ENCODE results near the gene RAPH1.

The RAPH1 gene

GRCh38 chr2:203418271-203418670 is 116.8 kb downstream of the RAPH1 start:
- ChIA-PET POLR2A (no interaction called here), CTCF (interaction anchor here (1.2 kb wide), 1 partner anchor 395 kb away, joined by 3 read pairs; no protein-coding TSS in a partner anchor)
- TF ChIP-seq, protein P1, sequence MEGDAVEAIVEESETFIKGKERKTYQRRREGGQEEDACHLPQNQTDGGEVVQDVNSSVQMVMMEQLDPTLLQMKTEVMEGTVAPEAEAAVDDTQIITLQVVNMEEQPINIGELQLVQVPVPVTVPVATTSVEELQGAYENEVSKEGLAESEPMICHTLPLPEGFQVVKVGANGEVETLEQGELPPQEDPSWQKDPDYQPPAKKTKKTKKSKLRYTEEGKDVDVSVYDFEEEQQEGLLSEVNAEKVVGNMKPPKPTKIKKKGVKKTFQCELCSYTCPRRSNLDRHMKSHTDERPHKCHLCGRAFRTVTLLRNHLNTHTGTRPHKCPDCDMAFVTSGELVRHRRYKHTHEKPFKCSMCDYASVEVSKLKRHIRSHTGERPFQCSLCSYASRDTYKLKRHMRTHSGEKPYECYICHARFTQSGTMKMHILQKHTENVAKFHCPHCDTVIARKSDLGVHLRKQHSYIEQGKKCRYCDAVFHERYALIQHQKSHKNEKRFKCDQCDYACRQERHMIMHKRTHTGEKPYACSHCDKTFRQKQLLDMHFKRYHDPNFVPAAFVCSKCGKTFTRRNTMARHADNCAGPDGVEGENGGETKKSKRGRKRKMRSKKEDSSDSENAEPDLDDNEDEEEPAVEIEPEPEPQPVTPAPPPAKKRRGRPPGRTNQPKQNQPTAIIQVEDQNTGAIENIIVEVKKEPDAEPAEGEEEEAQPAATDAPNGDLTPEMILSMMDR (IDR thresholded peaks at IDR 0.05; ENCODE audit: insufficient read depth, low read length, missing control alignments): no peak
- H3K4me3 ChIP-seq (ENCODE audit: low read depth, low read length): no peak overlapping the region
- DNase-seq (ENCODE audit: low read depth, low spot score): no peak

DNA sequence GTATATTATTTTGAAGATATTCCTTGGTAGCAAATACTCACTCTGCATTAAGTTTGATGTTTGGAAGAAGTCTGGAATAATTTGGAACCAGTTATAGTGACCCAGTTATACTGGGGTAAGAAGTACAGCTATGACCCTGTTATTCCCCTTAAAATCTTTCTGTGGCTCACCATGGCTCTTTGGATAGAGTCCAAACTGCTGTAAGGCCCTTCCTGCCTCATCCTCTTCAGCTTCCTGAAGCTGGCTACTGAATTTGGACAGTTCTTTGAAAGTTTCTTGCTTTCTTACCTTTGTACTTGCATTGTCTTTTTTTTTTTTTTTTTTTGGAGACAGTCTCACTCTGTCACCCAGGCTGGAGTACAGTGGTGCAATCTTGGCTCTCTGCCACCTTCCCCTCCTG is 121.3 kb downstream of the RAPH1 start:
- TF ChIP-seq, protein P1 (IDR thresholded peaks at IDR 0.05; ENCODE audit: insufficient read depth, low read length, missing control alignments): no peak
- POLR2A ChIA-PET: no interaction called here
- H3K4me3 ChIP-seq (ENCODE audit: low read depth, low read length): no peak overlapping the region
- no peak for DNase-seq (ENCODE audit: low read depth, low spot score)
- CTCF ChIA-PET: interaction anchor here (1.3 kb wide), 1 partner anchor 29 kb away, joined by 3 read pairs; no protein-coding TSS in a partner anchor

DNA sequence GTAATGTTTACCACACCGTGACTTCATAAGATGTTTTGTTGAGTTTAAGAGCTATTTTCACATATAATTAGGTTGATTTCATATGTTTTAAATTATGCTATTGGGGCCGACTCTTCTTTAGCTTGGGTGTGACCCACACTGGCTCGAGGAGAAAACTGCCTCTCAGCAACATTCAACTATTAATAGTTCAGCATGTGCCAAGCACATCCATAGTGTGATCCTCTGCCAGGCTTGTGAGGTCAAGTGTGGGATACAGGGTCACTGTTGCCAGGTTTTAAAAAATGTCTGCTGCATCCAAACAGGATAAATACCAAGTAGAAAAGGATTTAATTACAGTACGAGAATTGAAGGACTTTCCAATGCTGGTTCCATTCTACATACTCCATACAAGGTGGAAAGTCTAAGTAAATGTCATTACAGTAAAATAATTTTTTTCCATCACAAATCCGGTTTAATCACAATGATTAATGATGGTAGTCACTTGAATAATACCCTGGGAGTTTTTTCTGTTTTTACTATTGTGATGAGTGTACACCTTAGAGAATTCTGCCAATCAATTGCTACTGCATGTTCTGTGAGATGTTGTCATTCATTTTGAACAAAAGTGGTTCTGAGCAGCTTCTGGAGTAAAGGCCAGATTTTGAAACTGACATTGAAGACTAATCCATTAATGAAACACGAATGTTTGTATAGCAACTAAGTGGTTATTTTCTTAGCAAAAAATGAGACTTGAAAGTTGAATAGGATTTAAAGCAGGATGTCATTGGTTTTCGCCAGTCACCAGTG is 122.4 kb downstream of the RAPH1 start:
- DNase-seq (ENCODE audit: low read depth, low spot score): no peak
- TF ChIP-seq, protein P1 (IDR thresholded peaks at IDR 0.05; ENCODE audit: insufficient read depth, low read length, missing control alignments): no peak
- no peak overlapping the region for H3K4me3 ChIP-seq (ENCODE audit: low read depth, low read length)
- ChIA-PET CTCF (interaction anchor here (1.3 kb wide), 1 partner anchor 30 kb away, joined by 3 read pairs; no protein-coding TSS in a partner anchor), POLR2A (no interaction called here)

GRCh38 chr2:203407496-203407895 is 127.6 kb downstream of the RAPH1 start:
- ChIA-PET POLR2A (no interaction called here), CTCF (no interaction called here)
- no peak for DNase-seq (ENCODE audit: low read depth, low spot score)
- TF ChIP-seq, protein P1 (IDR thresholded peaks at IDR 0.05; ENCODE audit: insufficient read depth, low read length, missing control alignments): no peak
- H3K4me3 ChIP-seq (ENCODE audit: low read depth, low read length): no peak overlapping the region

DNA sequence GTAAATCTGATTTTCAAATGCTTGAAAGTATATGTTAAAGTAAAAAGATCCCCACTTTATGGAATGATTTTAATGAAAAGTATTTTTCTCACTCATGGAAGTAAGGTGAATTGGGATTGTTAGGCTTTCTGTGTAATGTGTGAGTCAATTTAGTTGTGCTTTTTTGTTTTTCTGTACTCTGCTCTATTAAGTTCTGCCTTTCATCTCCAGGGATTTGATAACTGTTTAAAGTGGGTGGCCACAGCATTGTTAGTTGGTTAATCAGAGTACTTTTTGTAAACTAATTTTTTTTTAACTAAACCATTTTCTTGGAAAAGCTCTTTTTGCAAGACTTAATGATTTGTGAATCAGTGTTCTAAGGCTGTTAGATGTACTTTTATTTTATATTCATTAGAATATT is 130.1 kb downstream of the RAPH1 start:
- ChIA-PET CTCF (interaction anchor here (1.4 kb wide), 1 partner anchor 24 kb away, joined by 3 read pairs; no protein-coding TSS in a partner anchor), POLR2A (no interaction called here)
- no peak overlapping the region for H3K4me3 ChIP-seq (ENCODE audit: low read depth, low read length)
- TF ChIP-seq, protein P1 (IDR thresholded peaks at IDR 0.05; ENCODE audit: insufficient read depth, low read length, missing control alignments): no peak
- DNase-seq (ENCODE audit: low read depth, low spot score): no peak

- DNase-seq (ENCODE audit: low read depth, low spot score): no peak
- ChIA-PET POLR2A (no interaction called here), CTCF (no interaction called here)
These were observed 134.1 kb downstream of the RAPH1 start for GRCh38 chr2:203400805-203401585.

More at GRCh38 chr2:203400805-203401585, 134.1 kb downstream of the RAPH1 start:
- TF ChIP-seq, protein P1 (IDR thresholded peaks at IDR 0.05; ENCODE audit: insufficient read depth, low read length, missing control alignments): no peak
- no peak overlapping the region for H3K4me3 ChIP-seq (ENCODE audit: low read depth, low read length)
